Measurements from ENCODE around the gene CHST6. TPM values are rescaled to one million over a fixed set of nuclear protein-coding genes. Genes with fewer than 3 reads are reported as not detected.
"Not testable (repeated sequence)": the region's sequence is repeated elsewhere in the genome, so short reads cannot be mapped to it uniquely, and the experiment has no call there.

Gene CHST6
- total RNA-seq, 3 donors from 2014 or later = under 0.01 to 0.44 TPM; not detected in 1

- no peak for TF ChIP-seq POLR2A (IDR thresholded peaks at IDR 0.05)
- no peaks in the 10 kb centered on the region for H3K9me3 ChIP-seq
- DNase-seq (ENCODE audit: low spot score in 2 of 2) = no peak
- no peak overlapping the region for H3K4me3 ChIP-seq
- no peaks in the 10 kb centered on the region for H3K4me1 ChIP-seq
- no peaks in the 10 kb centered on the region for H3K36me3 ChIP-seq
- H3K27me3 ChIP-seq = no peaks in the 10 kb centered on the region
- intact Hi-C loops (cut with DNase I; ENCODE audit: low total_unique reads) = loop anchor here (10.0 kb wide), 1 partner anchor 713 kb away; no protein-coding TSS in a partner anchor
- no peak overlapping the region for H3K27ac ChIP-seq
Measured at GRCh38 chr16:75501359-75501758, 6.1 kb upstream of the CHST6 start.

- H3K4me1 ChIP-seq; H3K36me3 ChIP-seq; intact Hi-C loops (cut with DNase I; ENCODE audit: low total_unique reads); H3K4me3 ChIP-seq; H3K27ac ChIP-seq; H3K27me3 ChIP-seq; H3K9me3 ChIP-seq: not testable (repeated sequence)
- peak; percentile 26 to 64 for DNase-seq (ENCODE audit: low spot score in 2 of 2)
Measured at GRCh38 chr16:75498605-75499322, 3.5 kb upstream of the CHST6 start.

- Histone ChIP-seq H3K36me3 (no peaks in the 10 kb centered on the region), H3K9me3 (no peaks in the 10 kb centered on the region), H3K27me3 (peaks cover 0 to 8% of the 10 kb centered on the region in 2 donors), H3K4me1 (no peaks in the 10 kb centered on the region), H3K4me3 (no peak overlapping the region), H3K27ac (no peak overlapping the region)
- TF ChIP-seq POLR2AphosphoS5 (IDR thresholded peaks at IDR 0.05) (no peak), CTCF (IDR thresholded peaks at IDR 0.05) (no peak), POLR2A (IDR thresholded peaks at IDR 0.05) (no peak)
- intact Hi-C loops (cut with DNase I; ENCODE audit: low total_unique reads) = no loop called here
- no peak for DNase-seq (ENCODE audit: low spot score in 2 of 2)
Measured at GRCh38 chr16:75497558-75497957, 2.3 kb upstream of the CHST6 start.

- no peak for DNase-seq (ENCODE audit: low spot score in 2 of 2)
- intact Hi-C loops (cut with DNase I; ENCODE audit: low total_unique reads) = no loop called here
- no peak overlapping the region for H3K27ac ChIP-seq
- no peaks in the 10 kb centered on the region for H3K36me3 ChIP-seq
- TF ChIP-seq POLR2A (IDR thresholded peaks at IDR 0.05) = no peak
- TF ChIP-seq CTCF (IDR thresholded peaks at IDR 0.05) = no peak
- TF ChIP-seq POLR2AphosphoS5 (IDR thresholded peaks at IDR 0.05) = no peak
- H3K4me1 ChIP-seq = no peaks in the 10 kb centered on the region
- no peaks in the 10 kb centered on the region for H3K9me3 ChIP-seq
- peak overlapping the region; percentile 31 to 62 (median 48) for H3K4me3 ChIP-seq
- peaks cover 0 to 8% of the 10 kb centered on the region in 2 donors for H3K27me3 ChIP-seq
Measured at GRCh38 chr16:75494661-75495075, 573 bp downstream of the CHST6 start.

- Histone ChIP-seq H3K9me3 (no peaks in the 10 kb centered on the region), H3K4me3 (peak overlapping the region in 2 of 3 donors; percentile 48 to 62), H3K27me3 (peaks cover 0 to 8% of the 10 kb centered on the region in 2 donors), H3K4me1 (no peaks in the 10 kb centered on the region), H3K27ac (no peak overlapping the region), H3K36me3 (no peaks in the 10 kb centered on the region)
- no peak for TF ChIP-seq POLR2A (IDR thresholded peaks at IDR 0.05)
- no peak for TF ChIP-seq CTCF (IDR thresholded peaks at IDR 0.05)
- DNase-seq (ENCODE audit: low spot score in 2 of 2) = no peak
- intact Hi-C loops (cut with DNase I; ENCODE audit: low total_unique reads) = no loop called here
Measured at GRCh38 chr16:75494184-75494583, 1.1 kb downstream of the CHST6 start.

- Histone ChIP-seq H3K36me3 (no peaks in the 10 kb centered on the region), H3K27ac (no peak overlapping the region), H3K4me3 (no peak overlapping the region), H3K27me3 (peaks cover 0 to 8% of the 10 kb centered on the region in 2 donors), H3K4me1 (no peaks in the 10 kb centered on the region), H3K9me3 (no peaks in the 10 kb centered on the region)
- intact Hi-C loops (cut with DNase I; ENCODE audit: low total_unique reads) = no loop called here
- no peak for TF ChIP-seq POLR2A (IDR thresholded peaks at IDR 0.05)
- no peak for TF ChIP-seq CTCF (IDR thresholded peaks at IDR 0.05)
- no peak for TF ChIP-seq POLR2AphosphoS5 (IDR thresholded peaks at IDR 0.05)
- DNase-seq (ENCODE audit: low spot score in 2 of 2) = no peak
Measured at GRCh38 chr16:75491876-75492275, 3.4 kb downstream of the CHST6 start.

Data from breast epithelium (tissue), 4 donors.